Body of pancreas (tissue), 4 donors: ENCODE data around the gene AMDHD2.
"Not testable (repeated sequence)": the region's sequence is repeated elsewhere in the genome, so short reads cannot be mapped to it uniquely, and the experiment has no call there.

Experiments
- POLR2A ChIP-seq, 3 donors: fragments of 450-650 bp; IDR thresholded peaks; one replicate each; pipeline ENCODE4 v1.6.1; 2016; ENCODE audit warnings: antibody characterized with exemption in 3 of 3, mild to moderate bottlenecking in 2 of 3
- TF ChIP-seq, protein P1 (sequence below), 7 experiments: fragments of 450-650 bp in 4 of 7; fragments of 200-600 bp in 3 of 7; sonication (generic) in 3 of 7; IDR thresholded peaks; one replicate each; pipeline ENCODE4 v1.5.1; 2016 to 2019; ENCODE audit warnings: antibody characterized with exemption in 7 of 7

DNA sequence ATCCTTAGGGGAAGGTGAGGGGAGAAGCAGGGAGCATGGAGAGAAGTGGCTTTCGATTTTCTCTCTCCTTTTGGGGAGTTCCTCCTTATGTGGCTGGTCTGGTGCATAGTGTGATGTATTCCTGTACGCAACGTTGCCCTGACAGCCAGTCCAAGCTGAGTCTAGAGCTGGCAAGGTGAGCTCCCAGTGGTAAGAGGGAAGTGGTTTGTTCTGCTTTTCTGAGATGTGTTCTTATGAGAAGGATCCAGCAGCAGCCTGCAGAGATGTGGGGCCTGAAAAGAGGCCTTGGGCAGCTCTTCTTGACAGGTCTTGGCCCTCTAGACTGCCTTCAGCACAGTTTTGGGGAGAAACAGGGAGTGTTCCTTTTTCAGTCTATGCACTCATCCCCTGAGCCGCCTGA is 20.7 kb downstream of the AMDHD2 start:
- TF ChIP-seq, protein P1, sequence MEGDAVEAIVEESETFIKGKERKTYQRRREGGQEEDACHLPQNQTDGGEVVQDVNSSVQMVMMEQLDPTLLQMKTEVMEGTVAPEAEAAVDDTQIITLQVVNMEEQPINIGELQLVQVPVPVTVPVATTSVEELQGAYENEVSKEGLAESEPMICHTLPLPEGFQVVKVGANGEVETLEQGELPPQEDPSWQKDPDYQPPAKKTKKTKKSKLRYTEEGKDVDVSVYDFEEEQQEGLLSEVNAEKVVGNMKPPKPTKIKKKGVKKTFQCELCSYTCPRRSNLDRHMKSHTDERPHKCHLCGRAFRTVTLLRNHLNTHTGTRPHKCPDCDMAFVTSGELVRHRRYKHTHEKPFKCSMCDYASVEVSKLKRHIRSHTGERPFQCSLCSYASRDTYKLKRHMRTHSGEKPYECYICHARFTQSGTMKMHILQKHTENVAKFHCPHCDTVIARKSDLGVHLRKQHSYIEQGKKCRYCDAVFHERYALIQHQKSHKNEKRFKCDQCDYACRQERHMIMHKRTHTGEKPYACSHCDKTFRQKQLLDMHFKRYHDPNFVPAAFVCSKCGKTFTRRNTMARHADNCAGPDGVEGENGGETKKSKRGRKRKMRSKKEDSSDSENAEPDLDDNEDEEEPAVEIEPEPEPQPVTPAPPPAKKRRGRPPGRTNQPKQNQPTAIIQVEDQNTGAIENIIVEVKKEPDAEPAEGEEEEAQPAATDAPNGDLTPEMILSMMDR (IDR thresholded peaks at IDR 0.05) = not testable (repeated sequence)
- not testable (repeated sequence) for TF ChIP-seq POLR2A (IDR thresholded peaks at IDR 0.05)
